Activated B cell treated with CpG ODN at 0.5 μM for 24 hours (primary cell): ENCODE data around the gene GALNTL6. TPM values are rescaled to one million over a fixed set of nuclear protein-coding genes. Genes with fewer than 3 reads are reported as not detected.

Experiments used
- ATAC-seq: fragments of 200-7000 bp; cut with Tn5 transposase; one replicate; pipeline ENCODE4 v1.10.0; 2021; ENCODE audit warnings: low read depth, mild to moderate bottlenecking, moderate library complexity
- CTCF ChIA-PET: fragments of 350-600 bp; sonication (Branson Sonifier 250); formaldehyde crosslinking; loops from one replicate; lab custom pipeline; 2021; ENCODE audit warnings: antibody characterized with exemption; lab: Charles Lee
- POLR2A ChIA-PET: fragments of 350-600 bp; sonication (Branson Sonifier 250); formaldehyde crosslinking; loops from one replicate; lab custom pipeline; 2021; ENCODE audit warnings: antibody characterized with exemption; lab: Charles Lee
- DNase-seq: peaks from one replicate; pipeline ENCODE4 v3.0.0; 2022
- H3K27ac Mint-ChIP-seq: one replicate; pipeline ENCODE4 v1.8.0; 2020; ENCODE audit warnings: mixed read lengths
- H3K27me3 Mint-ChIP-seq: one replicate; pipeline ENCODE4 v1.8.0; 2021; ENCODE audit warnings: mixed read lengths
- H3K36me3 Mint-ChIP-seq: one replicate; pipeline ENCODE4 v1.8.0; 2021; ENCODE audit warnings: low read depth, mixed read lengths
- H3K4me1 Mint-ChIP-seq: one replicate; pipeline ENCODE4 v1.8.0; 2021; ENCODE audit warnings: mixed read lengths
- H3K4me3 Mint-ChIP-seq: one replicate; pipeline ENCODE4 v1.8.0; 2020; ENCODE audit warnings: mild to moderate bottlenecking, mixed read lengths
- H3K9me3 Mint-ChIP-seq: one replicate; pipeline ENCODE4 v1.8.0; 2020; ENCODE audit warnings: mixed read lengths
- intact Hi-C: fragments of 100-400 bp; cut with micrococcal nuclease; formaldehyde crosslinking; loops from one replicate; pipeline ENCODE4 v1.15.1; 2024
- total RNA-seq: library from RNA; stranded (reverse); gene quantifications from 2 replicates; pipeline ENCODE4 v1.2.3, GENCODE V29; 2022
- TF ChIP-seq, protein P1 (sequence below): fragments of 200-600 bp; IDR thresholded peaks from one replicate; pipeline ENCODE4 v1.8.0; 2022; ENCODE audit warnings: antibody characterized with exemption, mild to moderate bottlenecking

GALNTL6 gene
- total RNA-seq, 1 donor from 2014 or later, result 0.20 TPM

DNA sequence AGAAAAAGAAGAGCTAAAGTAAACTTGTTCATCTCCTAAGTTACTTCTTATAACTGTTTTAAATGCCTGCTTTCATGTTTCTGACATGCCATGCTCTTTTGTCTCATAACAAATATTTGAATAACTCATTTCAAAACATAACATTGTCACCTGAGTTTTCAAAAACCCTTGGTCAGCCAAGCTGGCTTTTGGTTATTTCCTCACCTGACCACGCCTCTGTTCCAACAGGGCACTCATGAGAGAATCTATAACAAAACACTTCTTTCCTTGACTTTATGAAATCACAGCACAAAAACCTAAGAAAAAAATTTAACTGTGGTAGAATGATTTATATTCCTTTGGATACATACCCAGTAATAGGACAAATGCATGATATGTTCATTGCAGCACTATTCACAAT is 1182.5 kb downstream of the GALNTL6 start:
- TF ChIP-seq, protein P1, sequence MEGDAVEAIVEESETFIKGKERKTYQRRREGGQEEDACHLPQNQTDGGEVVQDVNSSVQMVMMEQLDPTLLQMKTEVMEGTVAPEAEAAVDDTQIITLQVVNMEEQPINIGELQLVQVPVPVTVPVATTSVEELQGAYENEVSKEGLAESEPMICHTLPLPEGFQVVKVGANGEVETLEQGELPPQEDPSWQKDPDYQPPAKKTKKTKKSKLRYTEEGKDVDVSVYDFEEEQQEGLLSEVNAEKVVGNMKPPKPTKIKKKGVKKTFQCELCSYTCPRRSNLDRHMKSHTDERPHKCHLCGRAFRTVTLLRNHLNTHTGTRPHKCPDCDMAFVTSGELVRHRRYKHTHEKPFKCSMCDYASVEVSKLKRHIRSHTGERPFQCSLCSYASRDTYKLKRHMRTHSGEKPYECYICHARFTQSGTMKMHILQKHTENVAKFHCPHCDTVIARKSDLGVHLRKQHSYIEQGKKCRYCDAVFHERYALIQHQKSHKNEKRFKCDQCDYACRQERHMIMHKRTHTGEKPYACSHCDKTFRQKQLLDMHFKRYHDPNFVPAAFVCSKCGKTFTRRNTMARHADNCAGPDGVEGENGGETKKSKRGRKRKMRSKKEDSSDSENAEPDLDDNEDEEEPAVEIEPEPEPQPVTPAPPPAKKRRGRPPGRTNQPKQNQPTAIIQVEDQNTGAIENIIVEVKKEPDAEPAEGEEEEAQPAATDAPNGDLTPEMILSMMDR, result no peak
- intact Hi-C loops, result no loop called here
- POLR2A ChIA-PET, result no interaction called here
- no peak overlapping the region for H3K4me3 Mint-ChIP-seq
- DNase-seq (no peak), ATAC-seq (no peak)
- CTCF ChIA-PET, result no interaction called here
- peaks cover 3% of the 10 kb centered on the region for H3K27me3 Mint-ChIP-seq
- no peaks in the 10 kb centered on the region for H3K4me1 Mint-ChIP-seq
- no peak overlapping the region for H3K27ac Mint-ChIP-seq
- H3K36me3 Mint-ChIP-seq, result no peaks in the 10 kb centered on the region
- no peaks in the 10 kb centered on the region for H3K9me3 Mint-ChIP-seq

DNA sequence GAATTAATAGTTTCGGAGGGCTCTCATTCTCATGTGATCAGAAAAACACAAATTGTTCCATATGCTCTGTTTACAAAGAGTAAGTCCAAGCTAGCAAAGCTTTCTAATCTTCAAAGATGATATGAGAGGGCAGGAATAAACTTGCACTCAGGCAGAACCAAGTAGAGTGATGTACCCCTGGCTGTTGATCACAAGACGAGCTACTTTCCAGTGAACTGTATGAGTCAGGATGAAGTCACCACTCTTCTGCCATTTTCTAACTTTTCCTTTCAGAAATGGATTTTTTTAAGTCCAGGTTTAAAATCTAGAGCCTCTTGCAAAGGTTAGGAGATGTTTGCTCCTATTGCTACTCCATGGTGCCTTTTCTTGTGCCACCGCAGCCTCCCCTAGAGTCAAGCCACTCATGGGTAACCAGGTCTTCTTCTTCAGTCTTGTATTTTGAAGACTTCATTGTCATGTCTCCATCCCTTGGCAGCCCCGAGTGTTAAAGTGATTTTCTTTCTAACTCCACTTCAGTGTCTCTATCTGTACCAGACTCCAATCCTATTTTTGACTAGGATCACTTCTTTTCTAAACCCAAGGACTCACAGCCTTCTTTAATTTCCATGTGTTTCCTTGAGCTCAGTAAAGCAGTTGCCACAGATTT is 1183.5 kb downstream of the GALNTL6 start:
- CTCF ChIA-PET, result interaction anchor here (1.1 kb wide), 1 partner anchor 17 kb away, joined by 4 read pairs; no protein-coding TSS in a partner anchor
- no peak for DNase-seq
- no peaks in the 10 kb centered on the region for H3K36me3 Mint-ChIP-seq
- no peaks in the 10 kb centered on the region for H3K4me1 Mint-ChIP-seq
- POLR2A ChIA-PET, result no interaction called here
- no peak for ATAC-seq
- no peaks in the 10 kb centered on the region for H3K9me3 Mint-ChIP-seq
- no peak overlapping the region for H3K27ac Mint-ChIP-seq
- intact Hi-C loops, result no loop called here
- H3K4me3 Mint-ChIP-seq, result no peak overlapping the region
- TF ChIP-seq, protein P1, result no peak
- H3K27me3 Mint-ChIP-seq, result peaks cover 3% of the 10 kb centered on the region

DNA sequence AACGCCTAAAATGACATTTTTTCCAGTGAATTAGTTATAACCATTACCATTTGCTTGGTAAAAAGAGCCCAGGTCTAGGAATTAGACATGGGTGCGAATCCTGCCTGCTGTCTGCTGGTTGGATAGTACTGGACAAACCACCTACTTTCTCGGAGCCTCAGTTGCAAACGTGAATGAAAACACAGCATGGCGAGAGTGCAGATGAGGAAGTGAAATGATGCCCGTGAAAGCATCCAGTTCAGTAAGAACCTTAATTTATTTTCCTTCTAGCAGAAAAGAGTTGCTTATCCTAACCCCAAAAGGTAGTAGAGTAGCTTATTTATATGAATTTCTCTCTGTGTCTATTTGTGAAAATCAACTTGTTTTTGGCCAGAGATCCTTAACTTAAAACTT is 1184.0 kb downstream of the GALNTL6 start:
- no peaks in the 10 kb centered on the region for H3K4me1 Mint-ChIP-seq
- POLR2A ChIA-PET, result no interaction called here
- no peak overlapping the region for H3K27ac Mint-ChIP-seq
- no peaks in the 10 kb centered on the region for H3K36me3 Mint-ChIP-seq
- ATAC-seq (no peak), DNase-seq (no peak)
- TF ChIP-seq, protein P1, result no peak
- intact Hi-C loops, result no loop called here
- CTCF ChIA-PET, result interaction anchor here (1.1 kb wide), 1 partner anchor 16 kb away, joined by 4 read pairs; no protein-coding TSS in a partner anchor
- H3K4me3 Mint-ChIP-seq, result no peak overlapping the region
- no peaks in the 10 kb centered on the region for H3K9me3 Mint-ChIP-seq
- no peaks in the 10 kb centered on the region for H3K27me3 Mint-ChIP-seq

DNA sequence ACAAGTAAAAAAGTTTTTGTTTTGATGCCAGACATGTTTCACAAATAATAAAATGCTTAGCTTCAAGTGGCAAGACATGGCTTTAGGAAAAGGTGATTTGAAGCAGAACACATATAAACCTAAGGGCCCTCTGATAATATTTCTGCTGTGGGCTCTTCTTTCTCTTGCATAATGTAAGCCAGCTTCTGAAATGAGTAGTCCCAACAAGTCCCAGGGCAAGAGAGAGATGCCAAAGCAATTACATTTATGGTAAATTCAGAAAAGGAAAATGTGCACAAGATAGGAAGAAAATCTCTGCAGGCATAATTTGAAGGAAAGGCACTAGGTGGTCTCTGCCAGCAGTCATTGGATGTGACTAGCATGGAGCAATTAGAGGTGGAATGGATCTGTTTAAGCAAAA is 1184.7 kb downstream of the GALNTL6 start:
- CTCF ChIA-PET, result no interaction called here
- intact Hi-C loops, result no loop called here
- no peak for ATAC-seq
- TF ChIP-seq, protein P1, result no peak
- POLR2A ChIA-PET, result no interaction called here
- DNase-seq, result no peak
- Mint-ChIP-seq H3K36me3 (no peaks in the 10 kb centered on the region), H3K4me3 (no peak overlapping the region), H3K4me1 (no peaks in the 10 kb centered on the region), H3K27me3 (no peaks in the 10 kb centered on the region), H3K27ac (no peak overlapping the region), H3K9me3 (no peaks in the 10 kb centered on the region)

DNA sequence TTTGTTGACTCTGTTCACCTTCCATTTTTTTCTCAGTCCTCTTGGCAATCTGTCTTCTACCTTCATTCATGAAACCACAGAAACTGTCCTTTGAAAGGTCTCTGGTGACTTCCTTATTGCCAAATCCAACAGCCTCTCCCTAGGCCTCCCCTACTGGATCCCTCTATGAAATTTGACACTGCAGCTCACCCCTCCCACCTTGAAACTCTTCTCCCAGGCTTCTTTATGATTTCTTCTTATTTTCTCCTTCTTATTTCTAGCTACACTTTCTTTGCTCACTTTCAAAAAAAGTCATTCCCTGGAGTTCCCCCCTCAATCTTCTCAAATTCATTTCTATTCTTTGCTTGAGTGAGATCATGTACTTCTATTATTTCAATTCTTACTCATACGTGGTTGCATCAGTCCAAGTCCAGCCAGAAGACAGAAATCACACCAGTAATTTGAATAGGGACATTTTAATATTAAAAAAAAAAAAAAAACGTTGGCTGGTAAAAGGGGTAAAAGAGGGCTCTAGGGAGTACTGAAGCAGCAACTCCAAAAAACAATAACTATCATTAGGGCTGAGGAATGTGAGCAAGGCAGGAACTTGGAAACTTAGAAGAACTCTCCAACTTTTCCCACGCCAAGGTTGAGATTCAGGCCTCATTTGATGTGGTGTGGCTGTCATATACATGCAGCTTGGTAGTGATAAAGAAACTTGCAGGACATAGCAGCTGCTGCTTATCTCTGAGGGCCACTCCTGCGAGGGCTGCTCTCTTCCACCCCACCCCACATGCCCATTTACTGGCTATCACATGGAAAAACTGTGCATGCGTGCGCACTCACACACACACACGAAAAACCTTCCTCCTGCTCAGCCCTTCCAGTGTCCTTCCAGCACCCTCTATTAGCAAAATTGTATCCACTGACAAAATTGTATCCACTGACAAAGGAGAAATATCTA is 1185.6 kb downstream of the GALNTL6 start:
- TF ChIP-seq, protein P1, result no peak
- no peak overlapping the region for H3K27ac Mint-ChIP-seq
- DNase-seq (no peak), ATAC-seq (no peak)
- CTCF ChIA-PET, result no interaction called here
- no peaks in the 10 kb centered on the region for H3K4me1 Mint-ChIP-seq
- H3K36me3 Mint-ChIP-seq, result no peaks in the 10 kb centered on the region
- H3K27me3 Mint-ChIP-seq, result no peaks in the 10 kb centered on the region
- intact Hi-C loops, result no loop called here
- H3K4me3 Mint-ChIP-seq, result no peak overlapping the region
- POLR2A ChIA-PET, result no interaction called here
- no peaks in the 10 kb centered on the region for H3K9me3 Mint-ChIP-seq
